Memory B cell (primary cell): ENCODE results near the gene MLLT11.

Experiments
- ATAC-seq: fragments of 150-1000 bp; cut with Tn5 transposase; 2 replicates; pipeline ENCODE4 v1.10.0; 2021; ENCODE audit warnings: low read depth, mild to moderate bottlenecking, moderate library complexity
- DNase-seq, 2 donors: peaks; one replicate each; pipeline ENCODE4 v3.0.0; 2022; ENCODE audit warnings: low spot score in 2 of 2
- H3K27ac Mint-ChIP-seq: one replicate; pipeline ENCODE4 v1.8.0; 2022; ENCODE audit warnings: mild to moderate bottlenecking, moderate library complexity, mixed read lengths
- H3K27me3 Mint-ChIP-seq: one replicate; pipeline ENCODE4 v1.8.0; 2022; ENCODE audit warnings: mixed read lengths
- H3K36me3 Mint-ChIP-seq: one replicate; pipeline ENCODE4 v1.8.0; 2022; ENCODE audit warnings: mild to moderate bottlenecking, mixed read lengths
- H3K4me1 Mint-ChIP-seq: one replicate; pipeline ENCODE4 v1.8.0; 2022; ENCODE audit warnings: mixed read lengths
- H3K4me3 Mint-ChIP-seq: one replicate; pipeline ENCODE4 v1.8.0; 2022; ENCODE audit warnings: mild to moderate bottlenecking, moderate library complexity, mixed read lengths
- H3K9me3 Mint-ChIP-seq: one replicate; pipeline ENCODE4 v1.8.0; 2022; ENCODE audit warnings: mixed read lengths

Gene MLLT11

DNA sequence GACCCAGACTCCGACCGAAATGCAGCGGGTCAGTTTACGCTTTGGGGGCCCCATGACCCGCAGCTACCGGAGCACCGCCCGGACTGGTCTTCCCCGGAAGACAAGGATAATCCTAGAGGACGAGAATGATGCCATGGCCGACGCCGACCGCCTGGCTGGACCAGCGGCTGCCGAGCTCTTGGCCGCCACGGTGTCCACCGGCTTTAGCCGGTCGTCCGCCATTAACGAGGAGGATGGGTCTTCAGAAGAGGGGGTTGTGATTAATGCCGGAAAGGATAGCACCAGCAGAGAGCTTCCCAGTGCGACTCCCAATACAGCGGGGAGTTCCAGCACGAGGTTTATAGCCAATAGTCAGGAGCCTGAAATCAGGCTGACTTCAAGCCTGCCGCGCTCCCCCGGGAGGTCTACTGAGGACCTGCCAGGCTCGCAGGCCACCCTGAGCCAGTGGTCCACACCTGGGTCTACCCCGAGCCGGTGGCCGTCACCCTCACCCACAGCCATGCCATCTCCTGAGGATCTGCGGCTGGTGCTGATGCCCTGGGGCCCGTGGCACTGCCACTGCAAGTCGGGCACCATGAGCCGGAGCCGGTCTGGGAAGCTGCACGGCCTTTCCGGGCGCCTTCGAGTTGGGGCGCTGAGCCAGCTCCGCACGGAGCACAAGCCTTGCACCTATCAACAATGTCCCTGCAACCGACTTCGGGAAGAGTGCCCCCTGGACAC is 12.1 kb upstream of the MLLT11 start:
- peak; percentile 40 to 63 for DNase-seq
- peak; percentile 82 for ATAC-seq
- H3K36me3 Mint-ChIP-seq = peaks cover 12% of the 10 kb centered on the region
- no peaks in the 10 kb centered on the region for H3K27me3 Mint-ChIP-seq
- peak overlapping the region; percentile 92 for H3K4me3 Mint-ChIP-seq
- no peaks in the 10 kb centered on the region for H3K9me3 Mint-ChIP-seq
- peaks cover 25% of the 10 kb centered on the region for H3K4me1 Mint-ChIP-seq
- H3K27ac Mint-ChIP-seq = peak overlapping the region; percentile 88

DNA sequence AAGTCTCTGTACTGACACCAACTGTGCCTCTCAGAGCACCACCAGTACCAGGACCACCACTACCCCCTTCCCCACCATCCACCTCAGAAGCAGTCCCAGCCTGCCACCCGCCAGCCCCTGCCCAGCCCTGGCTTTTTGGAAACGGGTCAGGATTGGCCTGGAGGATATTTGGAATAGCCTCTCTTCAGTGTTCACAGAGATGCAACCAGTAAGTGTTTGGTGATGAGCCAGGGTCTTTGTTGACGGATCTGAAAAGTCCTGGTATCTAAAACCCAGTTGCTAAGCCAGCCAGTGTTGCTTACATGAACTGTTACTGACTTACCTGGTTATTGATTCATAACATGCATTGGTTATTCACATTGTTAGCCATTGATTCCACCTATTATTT is 11.6 kb upstream of the MLLT11 start:
- Mint-ChIP-seq H3K4me3 (peak overlapping the region; percentile 92), H3K27ac (peak overlapping the region; percentile 88), H3K36me3 (peaks cover 12% of the 10 kb centered on the region), H3K9me3 (no peaks in the 10 kb centered on the region), H3K27me3 (no peaks in the 10 kb centered on the region), H3K4me1 (peaks cover 24% of the 10 kb centered on the region)
- no peak for DNase-seq
- no peak for ATAC-seq

DNA sequence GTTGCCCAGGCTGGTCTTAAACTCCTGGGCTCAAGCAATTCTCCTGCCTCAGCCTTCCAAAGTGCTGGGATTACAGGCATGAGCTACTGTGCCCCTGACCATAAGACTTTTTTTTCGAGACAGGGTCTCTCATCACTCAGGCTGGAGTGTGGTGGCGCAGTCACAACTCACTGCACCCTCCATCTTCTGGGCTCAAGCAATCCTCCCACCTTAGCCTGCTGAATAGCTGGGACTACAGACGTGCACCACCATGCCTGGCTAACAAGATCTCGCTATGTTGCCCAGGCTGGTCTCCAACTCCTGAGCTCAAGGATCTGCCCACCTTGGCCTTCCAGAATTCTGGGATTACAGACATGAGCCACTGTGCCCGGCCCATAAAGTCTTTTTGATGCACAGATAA is 10.7 kb upstream of the MLLT11 start:
- Mint-ChIP-seq H3K4me1 (peaks cover 27% of the 10 kb centered on the region), H3K27me3 (no peaks in the 10 kb centered on the region), H3K27ac (peak overlapping the region; percentile 72), H3K36me3 (peaks cover 16% of the 10 kb centered on the region), H3K4me3 (no peak overlapping the region), H3K9me3 (no peaks in the 10 kb centered on the region)
- DNase-seq (no peak), ATAC-seq (no peak)

DNA sequence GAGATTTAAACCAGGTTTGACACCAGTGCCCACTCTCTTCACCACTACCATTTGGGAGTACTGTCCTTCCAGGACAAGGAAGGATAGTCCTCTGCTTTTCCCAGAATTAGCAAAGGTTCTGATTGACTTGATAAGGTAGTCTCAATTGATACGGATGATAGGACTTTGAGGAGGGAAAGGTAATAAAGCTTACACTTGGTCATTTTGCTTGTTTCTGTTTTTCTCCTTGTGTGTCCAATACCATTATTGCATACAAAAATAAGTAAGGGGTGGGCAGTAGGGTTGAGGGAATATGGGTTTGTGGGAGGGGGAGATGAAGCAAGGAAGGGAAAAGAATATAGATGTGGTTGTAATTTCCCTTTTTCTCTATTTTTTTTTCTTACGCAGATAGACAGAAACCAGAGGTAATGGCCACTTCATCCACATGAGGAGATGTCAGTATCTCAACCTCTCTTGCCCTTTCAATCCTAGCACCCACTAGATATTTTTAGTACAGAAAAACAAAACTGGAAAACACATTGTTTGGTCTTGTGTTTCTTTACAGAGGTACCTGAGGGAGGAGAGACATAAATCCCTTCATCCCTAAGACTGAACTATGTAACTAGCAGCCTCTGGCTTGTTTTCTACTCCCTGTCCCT is 10.0 kb upstream of the MLLT11 start:
- ATAC-seq (no peak), DNase-seq (no peak)
- Mint-ChIP-seq H3K4me1 (peaks cover 31% of the 10 kb centered on the region), H3K4me3 (no peak overlapping the region), H3K27me3 (no peaks in the 10 kb centered on the region), H3K9me3 (no peaks in the 10 kb centered on the region), H3K27ac (peak overlapping the region; percentile 72), H3K36me3 (peaks cover 20% of the 10 kb centered on the region)

DNA sequence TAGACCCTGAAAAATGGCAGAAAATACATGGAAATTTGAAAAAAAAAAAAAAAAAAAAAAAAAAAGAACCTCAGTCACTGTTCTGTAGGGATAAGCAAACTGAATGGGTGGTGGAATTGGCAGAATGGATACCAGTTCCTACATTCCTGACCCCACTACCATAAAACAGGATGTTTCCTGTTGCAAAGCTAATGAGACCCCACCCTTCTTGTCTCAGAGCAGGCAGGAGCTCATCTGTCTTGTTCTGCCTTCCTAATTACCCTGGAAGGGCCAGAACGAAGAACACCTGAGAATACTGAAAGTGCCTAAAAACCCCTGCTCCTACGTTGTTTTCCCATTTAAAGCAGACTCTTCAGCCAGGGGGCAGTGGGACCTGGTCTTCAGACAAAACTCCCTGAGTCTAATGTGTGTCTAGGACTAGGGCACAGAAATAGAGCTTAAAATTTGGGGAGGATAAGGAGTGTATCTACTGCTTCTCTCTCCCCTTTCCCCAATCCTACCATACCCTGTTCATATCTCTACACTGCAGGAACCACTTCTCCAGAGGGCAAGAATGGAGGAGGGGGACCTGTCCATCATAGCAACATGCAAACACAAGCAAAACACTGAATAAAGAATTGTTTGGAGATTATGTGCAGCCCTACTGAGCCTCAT is 8.7 kb upstream of the MLLT11 start:
- H3K27ac Mint-ChIP-seq = no peak overlapping the region
- DNase-seq (no peak), ATAC-seq (no peak)
- H3K27me3 Mint-ChIP-seq = no peaks in the 10 kb centered on the region
- peaks cover 27% of the 10 kb centered on the region for H3K36me3 Mint-ChIP-seq
- no peak overlapping the region for H3K4me3 Mint-ChIP-seq
- peaks cover 42% of the 10 kb centered on the region for H3K4me1 Mint-ChIP-seq
- no peaks in the 10 kb centered on the region for H3K9me3 Mint-ChIP-seq

DNA sequence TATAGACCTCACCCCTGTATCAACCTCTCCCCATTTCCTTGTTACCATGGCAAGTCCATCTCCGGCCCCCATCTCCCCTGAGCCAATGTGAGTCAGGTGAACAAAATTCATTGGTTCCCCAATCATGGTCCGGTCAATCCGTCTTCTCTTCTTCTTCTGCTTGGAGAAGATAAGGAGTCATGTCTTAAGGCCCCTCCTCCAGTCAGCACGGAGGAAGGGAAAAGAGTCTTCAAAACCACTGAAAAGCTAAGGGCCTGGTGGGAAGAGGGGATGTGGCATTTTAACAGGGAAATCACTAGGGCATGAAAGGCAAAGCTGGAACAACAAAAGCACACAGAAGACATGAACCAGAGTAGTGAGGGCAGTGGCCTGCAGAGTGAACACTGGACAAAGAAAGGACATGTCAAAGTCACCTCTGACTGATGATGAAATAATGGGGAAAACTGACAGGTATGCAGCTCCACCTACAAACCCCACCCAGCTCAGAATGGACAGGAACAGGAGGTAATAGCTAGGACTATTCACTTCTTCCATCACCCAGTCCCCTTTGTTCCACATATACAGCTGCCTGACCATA is 5.1 kb upstream of the MLLT11 start:
- ATAC-seq (no peak), DNase-seq (no peak)
- Mint-ChIP-seq H3K27me3 (no peaks in the 10 kb centered on the region), H3K4me3 (peak overlapping the region; percentile 96), H3K36me3 (peaks cover 43% of the 10 kb centered on the region), H3K4me1 (peaks cover 47% of the 10 kb centered on the region), H3K27ac (peak overlapping the region; percentile 99), H3K9me3 (no peaks in the 10 kb centered on the region)

DNA sequence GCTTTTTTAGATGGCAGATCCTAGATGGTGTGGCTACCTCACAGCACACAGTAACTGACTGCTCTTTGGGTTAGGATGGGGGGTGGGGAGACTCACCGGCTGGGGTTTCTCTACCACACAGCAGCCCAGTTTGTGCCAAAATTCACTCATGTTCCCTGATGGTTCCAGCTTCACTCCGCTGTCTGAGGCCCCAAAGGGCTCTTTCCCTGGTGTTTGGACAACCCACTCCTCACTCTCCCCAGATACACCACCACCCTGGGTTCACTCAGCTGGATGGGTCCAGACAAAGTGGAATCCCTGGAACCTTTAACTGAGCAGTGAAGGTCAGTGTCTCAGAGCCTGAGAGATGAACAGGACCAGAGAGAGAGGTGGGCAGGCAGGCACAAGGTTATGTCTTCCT is 4.6 kb upstream of the MLLT11 start:
- Mint-ChIP-seq H3K9me3 (no peaks in the 10 kb centered on the region), H3K4me3 (peak overlapping the region; percentile 96), H3K36me3 (peaks cover 43% of the 10 kb centered on the region), H3K4me1 (peaks cover 50% of the 10 kb centered on the region), H3K27ac (peak overlapping the region; percentile 99), H3K27me3 (no peaks in the 10 kb centered on the region)
- DNase-seq = no peak
- ATAC-seq = no peak

DNA sequence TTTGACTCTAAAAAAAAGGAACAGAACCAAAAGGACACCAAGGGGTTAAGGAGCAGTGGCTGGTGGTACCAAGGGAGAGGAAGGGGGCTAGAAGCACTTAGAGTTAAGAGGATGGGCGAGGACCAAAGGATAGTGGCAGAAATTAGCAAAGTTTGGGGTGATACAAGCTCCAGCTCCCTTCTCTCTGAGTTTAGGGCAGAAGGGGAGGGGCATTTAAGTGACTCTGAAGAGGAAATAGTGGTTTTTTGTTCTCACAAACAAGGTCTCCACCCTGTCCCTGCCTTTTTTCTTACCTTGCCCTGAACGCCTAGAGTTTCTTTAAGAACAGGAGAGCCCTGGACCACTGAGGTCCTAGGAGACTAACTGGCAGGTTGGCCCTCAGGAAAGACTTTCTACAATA is 4.0 kb upstream of the MLLT11 start:
- Mint-ChIP-seq H3K36me3 (peaks cover 43% of the 10 kb centered on the region), H3K27me3 (no peaks in the 10 kb centered on the region), H3K9me3 (no peaks in the 10 kb centered on the region), H3K27ac (peak overlapping the region; percentile 99), H3K4me1 (peaks cover 53% of the 10 kb centered on the region), H3K4me3 (peak overlapping the region; percentile 96)
- peak in 1 of 2 donors; percentile 32 for DNase-seq
- peak; percentile 27 for ATAC-seq

DNA sequence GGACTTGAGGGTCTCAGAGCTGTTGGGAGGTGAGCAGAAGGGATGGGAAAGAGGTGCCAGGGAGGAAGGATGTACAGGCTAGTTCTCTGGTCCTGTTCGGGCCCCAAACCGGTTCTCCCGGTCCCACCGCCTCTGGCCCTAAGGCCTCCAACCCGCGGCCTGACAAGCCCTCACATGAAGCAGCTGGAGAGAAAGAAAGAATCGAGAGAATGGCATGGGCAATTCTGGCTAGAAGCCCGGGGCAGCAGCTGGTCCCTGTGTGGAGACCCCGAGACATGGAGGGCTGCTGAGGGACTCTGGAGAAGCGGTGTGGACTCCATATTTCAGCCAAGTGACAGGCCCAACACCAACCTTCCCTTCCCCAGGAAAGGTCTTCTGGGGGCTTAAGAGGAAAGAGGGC is 1.5 kb upstream of the MLLT11 start:
- H3K4me3 Mint-ChIP-seq = peak overlapping the region; percentile 96
- peaks cover 33% of the 10 kb centered on the region for H3K36me3 Mint-ChIP-seq
- H3K9me3 Mint-ChIP-seq = no peaks in the 10 kb centered on the region
- H3K27me3 Mint-ChIP-seq = no peaks in the 10 kb centered on the region
- no peak for DNase-seq
- peaks cover 43% of the 10 kb centered on the region for H3K4me1 Mint-ChIP-seq
- H3K27ac Mint-ChIP-seq = peak overlapping the region; percentile 99
- no peak for ATAC-seq

DNA sequence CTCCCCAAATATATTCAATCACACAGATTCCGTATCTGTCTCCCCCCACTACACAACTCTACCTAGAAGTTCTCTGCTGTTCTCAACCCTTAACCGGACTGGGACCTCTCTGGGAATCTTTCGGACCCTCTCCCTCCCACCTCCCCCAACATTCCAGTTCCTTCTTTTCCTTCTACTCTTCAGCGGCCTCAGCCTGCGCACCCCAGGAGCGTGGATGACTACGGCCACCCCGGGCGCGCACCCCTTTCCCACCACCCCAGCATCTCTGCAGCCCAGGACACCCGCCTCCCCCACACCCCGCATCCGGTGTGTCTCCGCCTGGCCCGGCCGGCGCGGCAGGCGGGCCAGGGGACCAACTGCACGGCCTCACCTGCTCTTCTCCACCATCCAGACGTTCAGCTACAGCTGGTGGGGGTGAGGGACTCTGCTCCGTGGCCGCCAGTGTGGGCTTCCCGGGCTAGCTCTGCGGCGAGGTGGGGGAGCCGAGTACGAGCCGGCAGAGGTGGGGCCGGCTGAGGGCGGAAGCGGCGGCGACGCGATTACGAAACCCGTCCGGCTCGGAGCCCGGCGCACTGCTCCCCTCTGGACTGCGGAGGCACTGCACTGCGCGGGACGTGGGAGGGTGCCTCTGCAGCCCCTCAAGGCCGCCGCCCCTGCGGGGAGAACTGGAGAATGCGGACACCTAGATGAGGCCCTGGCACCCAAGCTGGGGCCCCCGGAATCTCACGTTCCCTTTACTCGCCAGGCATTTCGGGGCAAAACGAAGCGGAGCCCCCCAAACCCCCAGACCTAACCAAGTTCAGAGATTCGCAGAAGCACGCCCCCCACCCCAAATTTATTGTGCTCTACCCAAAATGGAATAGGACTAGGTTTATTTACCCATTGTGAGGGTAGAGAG is 839 bp upstream of the MLLT11 start, which contains the start of gene CDC42SE1:
Gene CDC42SE1 (minus strand): TSS at position 514 of the 898 bp plus-strand sequence. CDS start 3,892 bp downstream, outside the sequence.
- Mint-ChIP-seq H3K27me3 (no peaks in the 10 kb centered on the region), H3K36me3 (peaks cover 31% of the 10 kb centered on the region), H3K27ac (peak within 1 kb of the TSS; percentile 99), H3K4me1 (peaks cover 41% of the 10 kb centered on the region), H3K4me3 (peak within 1 kb of the TSS; percentile 96), H3K9me3 (no peaks in the 10 kb centered on the region)
- DNase-seq (peak; percentile 80 to 82), ATAC-seq (peak; percentile 82)

DNA sequence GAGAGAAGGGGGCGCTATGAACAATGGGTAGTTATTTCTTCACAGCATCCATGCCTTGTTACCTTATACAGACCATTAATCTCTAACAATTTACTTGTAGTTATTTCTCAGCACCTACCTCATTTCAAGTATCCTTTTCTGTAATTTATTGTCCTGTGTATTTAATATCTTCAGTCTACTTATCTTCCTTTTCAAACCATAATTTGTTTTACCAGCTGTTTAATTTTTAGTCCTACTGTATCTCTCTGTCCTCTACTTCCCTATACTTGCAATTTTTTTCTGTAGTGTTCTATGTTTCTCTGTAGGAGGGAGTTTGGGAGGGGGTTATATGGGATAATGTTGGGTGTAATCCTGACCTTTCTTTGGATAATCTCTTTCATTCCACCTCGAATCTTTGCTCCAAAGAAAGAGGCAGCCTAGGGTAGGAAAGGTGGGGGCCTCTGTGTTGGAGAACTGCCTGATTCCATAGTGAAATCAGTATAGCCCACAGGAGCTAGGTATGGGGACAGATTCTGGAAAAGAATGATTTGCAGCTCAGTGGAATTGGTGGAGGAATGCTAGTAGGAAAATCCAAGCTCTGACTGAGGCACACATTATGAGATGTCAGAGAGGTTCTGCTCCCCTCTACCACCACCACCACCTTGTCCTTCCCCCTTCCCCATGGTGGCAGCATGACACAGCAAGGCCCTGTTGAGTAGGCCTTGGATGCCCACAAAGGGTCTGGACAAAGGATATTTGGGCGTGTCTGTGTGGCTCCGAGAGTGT is 642 bp downstream of the MLLT11 start:
- Mint-ChIP-seq H3K36me3 (peaks cover 21% of the 10 kb centered on the region), H3K9me3 (no peaks in the 10 kb centered on the region), H3K4me3 (peak overlapping the region; percentile 96), H3K4me1 (peaks cover 29% of the 10 kb centered on the region), H3K27ac (peak overlapping the region; percentile 99), H3K27me3 (no peaks in the 10 kb centered on the region)
- DNase-seq (no peak), ATAC-seq (no peak)

DNA sequence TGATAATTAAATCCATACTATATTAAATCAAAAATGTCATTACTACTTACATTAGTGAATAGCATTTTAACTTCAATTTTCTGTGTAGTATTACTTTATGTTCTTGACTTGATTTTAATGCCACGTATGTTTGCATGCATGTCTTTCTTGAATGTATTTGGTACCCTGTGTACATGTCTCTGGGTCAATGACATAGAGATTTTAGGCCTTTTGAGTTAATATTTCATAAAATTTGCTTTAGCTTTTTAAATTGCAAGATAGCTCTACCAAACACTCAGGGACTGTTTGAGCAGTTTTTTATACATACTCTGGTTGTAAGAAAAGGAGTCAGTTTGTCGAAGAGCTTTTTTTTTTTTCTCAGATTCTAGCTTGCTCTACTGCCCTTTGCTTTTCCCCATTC is 1.5 kb downstream of the MLLT11 start:
- ATAC-seq (no peak), DNase-seq (no peak)
- H3K36me3 Mint-ChIP-seq = peaks cover 16% of the 10 kb centered on the region
- H3K4me3 Mint-ChIP-seq = no peak overlapping the region
- H3K27me3 Mint-ChIP-seq = no peaks in the 10 kb centered on the region
- peaks cover 22% of the 10 kb centered on the region for H3K4me1 Mint-ChIP-seq
- H3K27ac Mint-ChIP-seq = no peak overlapping the region
- H3K9me3 Mint-ChIP-seq = no peaks in the 10 kb centered on the region
